Endothelial cell of umbilical vein (primary cell): ENCODE results near the gene FZD10.

Experiments
- JUN ChIP-seq: IDR thresholded peaks from 2 replicates; pipeline ENCODE4 v1.6.1; 2011; ENCODE audit warnings: borderline replicate concordance, low read depth; ENCODE audit not compliant: insufficient read length, insufficient read depth
- POLR2A ChIP-seq: IDR thresholded peaks from 2 replicates; pipeline ENCODE4 v1.6.1; 2012; ENCODE audit warnings: low read depth, mild to moderate bottlenecking, control low read depth, low read length
- TF ChIP-seq, protein P1 (sequence below), 2 donors: IDR thresholded peaks; 1 replicate in 1 of 2; 2 replicates in 1 of 2; pipeline ENCODE4 v1.5.1; 2011; ENCODE audit warnings: low read length in 2 of 2, mild to moderate bottlenecking in 2 of 2, moderate library complexity in 2 of 2, control low read depth in 1 of 2, inconsistent platforms in 1 of 2, low read depth in 1 of 2; ENCODE audit not compliant: insufficient read depth in 1 of 2; ENCODE audit errors: extremely low read depth in 1 of 2

- no peak for TF ChIP-seq JUN
- TF ChIP-seq, protein P1, sequence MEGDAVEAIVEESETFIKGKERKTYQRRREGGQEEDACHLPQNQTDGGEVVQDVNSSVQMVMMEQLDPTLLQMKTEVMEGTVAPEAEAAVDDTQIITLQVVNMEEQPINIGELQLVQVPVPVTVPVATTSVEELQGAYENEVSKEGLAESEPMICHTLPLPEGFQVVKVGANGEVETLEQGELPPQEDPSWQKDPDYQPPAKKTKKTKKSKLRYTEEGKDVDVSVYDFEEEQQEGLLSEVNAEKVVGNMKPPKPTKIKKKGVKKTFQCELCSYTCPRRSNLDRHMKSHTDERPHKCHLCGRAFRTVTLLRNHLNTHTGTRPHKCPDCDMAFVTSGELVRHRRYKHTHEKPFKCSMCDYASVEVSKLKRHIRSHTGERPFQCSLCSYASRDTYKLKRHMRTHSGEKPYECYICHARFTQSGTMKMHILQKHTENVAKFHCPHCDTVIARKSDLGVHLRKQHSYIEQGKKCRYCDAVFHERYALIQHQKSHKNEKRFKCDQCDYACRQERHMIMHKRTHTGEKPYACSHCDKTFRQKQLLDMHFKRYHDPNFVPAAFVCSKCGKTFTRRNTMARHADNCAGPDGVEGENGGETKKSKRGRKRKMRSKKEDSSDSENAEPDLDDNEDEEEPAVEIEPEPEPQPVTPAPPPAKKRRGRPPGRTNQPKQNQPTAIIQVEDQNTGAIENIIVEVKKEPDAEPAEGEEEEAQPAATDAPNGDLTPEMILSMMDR (IDR thresholded peaks at IDR 0.05; ENCODE audit: extremely low read depth in 1 of 2, insufficient read depth in 1 of 2, low read depth in 1 of 2, low read length in 2 of 2) = no peak
- no peak for TF ChIP-seq POLR2A
Observed at GRCh38 chr12:130199581-130200390, 37.5 kb downstream of the FZD10 start.
